Raji (cell line): Measurements from ENCODE around the gene GNAT2.

Source experiments
- POLR2A ChIP-seq: IDR thresholded peaks from 2 replicates; pipeline ENCODE4 v1.6.1; 2011; ENCODE audit warnings: low read depth, low read length, control low read depth; ENCODE audit not compliant: insufficient read depth

Gene GNAT2

GRCh38 chr1:109624201-109625010 lies 5.0 kb upstream of the GNAT2 start:
- no peak for TF ChIP-seq POLR2A

GRCh38 chr1:109623601-109624161 lies 4.3 kb upstream of the GNAT2 start:
- no peak for TF ChIP-seq POLR2A

- no peak for TF ChIP-seq POLR2A
Measured at GRCh38 chr1:109622895-109623294, 3.5 kb upstream of the GNAT2 start.

GRCh38 chr1:109622137-109622892 lies 2.9 kb upstream of the GNAT2 start:
- no peak for TF ChIP-seq POLR2A

- no peak for TF ChIP-seq POLR2A
Measured at GRCh38 chr1:109621379-109622136, 2.1 kb upstream of the GNAT2 start.

GRCh38 chr1:109620841-109621286 lies 1.4 kb upstream of the GNAT2 start:
- peak; percentile 58 for TF ChIP-seq POLR2A

- TF ChIP-seq POLR2A: no peak
Measured at GRCh38 chr1:109620401-109620791, 980 bp upstream of the GNAT2 start.

- no peak for TF ChIP-seq POLR2A
Measured at GRCh38 chr1:109618661-109619575, 498 bp downstream of the GNAT2 start.

- TF ChIP-seq POLR2A: no peak
Measured at GRCh38 chr1:109617291-109617801, 2.1 kb downstream of the GNAT2 start.

- TF ChIP-seq POLR2A: no peak
Measured at GRCh38 chr1:109616391-109616790, 3.0 kb downstream of the GNAT2 start.

- TF ChIP-seq POLR2A: no peak
Measured at GRCh38 chr1:109615879-109616278, 3.5 kb downstream of the GNAT2 start.

- TF ChIP-seq POLR2A: no peak
Measured at GRCh38 chr1:109613361-109614147, 5.9 kb downstream of the GNAT2 start.

GRCh38 chr1:109611308-109611990 lies 8.0 kb downstream of the GNAT2 start:
- no peak for TF ChIP-seq POLR2A
